NCI-H345 treated with DMSO at 0.1 percent for 48 hours (cell line): ENCODE data around the gene ZCCHC7.
"Not testable (repeated sequence)": the region's sequence is repeated elsewhere in the genome, so short reads cannot be mapped to it uniquely, and the experiment has no call there.

Source experiments
- DNase-seq: peaks from one replicate; lab custom pipeline; 2025; ENCODE audit not compliant: unreplicated experiment; lab: John Stamatoyannopoulos, UW

ZCCHC7 gene

DNA sequence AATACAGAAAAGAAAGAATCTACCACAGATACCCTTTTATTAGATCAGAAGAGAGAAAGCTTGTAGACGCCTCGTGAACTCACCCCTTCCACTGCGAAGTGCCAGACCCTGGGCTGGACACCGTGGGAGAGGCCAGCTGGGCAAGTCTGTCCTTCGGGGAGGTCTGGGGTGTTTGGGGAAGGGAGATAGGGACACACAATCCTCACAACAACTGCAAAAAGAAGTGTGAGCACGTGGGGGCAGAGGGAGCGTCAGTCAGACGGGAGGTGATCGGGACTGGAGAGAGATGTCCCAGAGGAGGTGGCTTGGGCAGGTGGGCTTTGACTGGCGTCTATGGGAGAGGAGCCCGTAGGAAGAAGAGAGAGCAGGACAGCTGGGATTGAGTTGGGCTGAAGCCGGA is 274.9 kb downstream of the ZCCHC7 start:
- no peak for DNase-seq

GRCh38 chr9:37395663-37396062 is 275.3 kb downstream of the ZCCHC7 start:
- no peak for DNase-seq

GRCh38 chr9:37397948-37398347 is 277.6 kb downstream of the ZCCHC7 start:
- DNase-seq, result not testable (repeated sequence)

GRCh38 chr9:37398464-37399025 is 278.2 kb downstream of the ZCCHC7 start:
- DNase-seq, result no peak

- DNase-seq, result no peak
Measured at GRCh38 chr9:37399336-37399735, 279.0 kb downstream of the ZCCHC7 start.

DNA sequence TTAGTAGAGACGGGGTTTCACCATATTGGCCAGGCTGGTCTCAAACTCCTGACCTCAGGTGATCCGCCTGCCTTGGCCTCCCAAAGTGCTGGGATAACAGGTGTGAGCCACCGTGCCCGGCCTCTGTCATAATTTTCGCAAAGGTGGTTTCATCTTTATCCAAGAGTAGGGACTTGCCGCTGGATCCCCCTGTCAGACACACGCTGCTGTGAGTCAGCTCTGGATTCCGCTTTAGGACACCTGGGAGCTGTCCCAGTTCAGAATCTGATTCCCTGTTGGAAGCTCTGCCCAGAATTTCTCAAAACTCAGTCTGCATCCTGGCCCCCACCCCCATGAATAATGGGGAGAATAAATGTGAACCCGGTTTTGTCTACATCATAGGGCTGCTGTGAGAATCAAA is 284.2 kb downstream of the ZCCHC7 start:
- no peak for DNase-seq

DNA sequence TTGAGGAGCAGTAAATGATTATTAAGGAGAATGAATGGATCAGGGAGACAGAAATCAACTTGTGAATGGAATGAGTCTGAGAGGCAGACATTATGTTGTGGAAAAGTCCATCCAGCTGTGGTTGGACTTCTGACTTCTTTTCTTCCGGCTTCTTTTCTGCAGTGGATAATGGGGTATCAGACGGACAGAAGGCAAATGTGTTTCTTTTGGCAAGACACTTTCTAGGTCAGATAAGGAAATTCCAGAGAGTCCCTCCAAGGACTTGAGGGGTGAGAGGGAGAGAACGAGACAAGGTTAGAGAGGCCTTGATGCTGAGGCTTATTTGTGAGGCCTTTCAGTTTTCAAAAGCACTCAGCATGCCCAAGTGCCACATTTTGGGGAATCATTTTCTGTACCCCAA is 285.0 kb downstream of the ZCCHC7 start:
- no peak for DNase-seq

- DNase-seq, result no peak
Measured at GRCh38 chr9:37405764-37406380, 285.5 kb downstream of the ZCCHC7 start.

- DNase-seq, result no peak
Measured at GRCh38 chr9:37406603-37407401, 286.4 kb downstream of the ZCCHC7 start.

DNA sequence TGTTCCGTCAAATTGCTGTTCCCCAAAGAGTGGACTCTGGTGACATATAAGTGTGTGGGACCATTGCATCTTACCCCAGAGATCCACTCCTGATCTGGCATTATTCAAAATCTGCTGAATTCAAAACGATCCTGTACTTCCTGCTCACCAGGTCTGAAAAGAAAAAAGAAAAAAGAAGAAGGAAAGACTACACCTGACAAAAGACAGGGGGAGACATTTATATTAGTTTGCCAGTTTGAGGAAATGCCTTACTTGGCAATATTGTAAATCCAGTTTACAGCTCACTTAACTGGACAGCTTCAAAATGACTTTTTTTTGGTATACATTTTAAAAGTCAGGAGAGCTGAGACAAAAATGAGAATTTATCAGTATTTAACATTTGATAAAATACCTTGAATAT is 287.1 kb downstream of the ZCCHC7 start:
- no peak for DNase-seq
